Activated naive CD4-positive, alpha-beta T cell treated with anti-CD3 and anti-CD28 coated beads, Interleukin-2, amount 10 ng/mL, durations not matched to agents 7 days and 5 days (primary cell): Measurements from ENCODE around the gene CCDC6.

ENCODE experiments used
- CTCF ChIA-PET: fragments of 350-600 bp; sonication (Branson Sonifier 250); formaldehyde crosslinking; loops from one replicate; lab custom pipeline; 2021; ENCODE audit warnings: antibody characterized with exemption; lab: Charles Lee
- DNase-seq: peaks from one replicate; pipeline ENCODE4 v3.0.0-alpha.2; 2020
- H3K27ac Mint-ChIP-seq: one replicate; pipeline ENCODE4 v1.8.0; 2021; ENCODE audit warnings: mild to moderate bottlenecking, moderate library complexity, mixed read lengths
- H3K27me3 Mint-ChIP-seq: one replicate; pipeline ENCODE4 v1.8.0; 2021; ENCODE audit warnings: mild to moderate bottlenecking, mixed read lengths
- H3K36me3 Mint-ChIP-seq: one replicate; pipeline ENCODE4 v1.8.0; 2021; ENCODE audit warnings: mixed read lengths
- H3K4me1 Mint-ChIP-seq: one replicate; pipeline ENCODE4 v1.8.0; 2021; ENCODE audit warnings: mixed read lengths
- H3K4me3 Mint-ChIP-seq: one replicate; pipeline ENCODE4 v1.8.0; 2021; ENCODE audit warnings: mild to moderate bottlenecking, moderate library complexity, mixed read lengths
- H3K9me3 Mint-ChIP-seq: one replicate; pipeline ENCODE4 v1.8.0; 2021; ENCODE audit warnings: mixed read lengths

The CCDC6 gene

GRCh38 chr10:59844436-59844835 lies 61.9 kb downstream of the CCDC6 start:
- Mint-ChIP-seq H3K9me3 (no peaks in the 10 kb centered on the region), H3K27me3 (no peaks in the 10 kb centered on the region), H3K4me1 (peaks cover 14% of the 10 kb centered on the region), H3K4me3 (no peak overlapping the region), H3K27ac (no peak overlapping the region), H3K36me3 (peaks cover 47% of the 10 kb centered on the region)
- CTCF ChIA-PET: interaction anchor here (0.6 to 1.3 kb wide), 3 partner anchors 11 to 854 kb away, joined by 3 read pairs; no protein-coding TSS in a partner anchor
- DNase-seq: no peak

- Mint-ChIP-seq H3K27ac (no peak overlapping the region), H3K9me3 (no peaks in the 10 kb centered on the region), H3K4me1 (peaks cover 14% of the 10 kb centered on the region), H3K4me3 (no peak overlapping the region), H3K36me3 (peaks cover 44% of the 10 kb centered on the region), H3K27me3 (no peaks in the 10 kb centered on the region)
- no peak for DNase-seq
- CTCF ChIA-PET: interaction anchor here (1.3 kb wide), 1 partner anchor 12 kb away, joined by 3 read pairs; no protein-coding TSS in a partner anchor
Observed at GRCh38 chr10:59843748-59844147, 62.6 kb downstream of the CCDC6 start.

GRCh38 chr10:59839576-59839975 lies 66.8 kb downstream of the CCDC6 start:
- peaks cover 4% of the 10 kb centered on the region for H3K4me1 Mint-ChIP-seq
- no peaks in the 10 kb centered on the region for H3K9me3 Mint-ChIP-seq
- no peak overlapping the region for H3K27ac Mint-ChIP-seq
- H3K4me3 Mint-ChIP-seq: no peak overlapping the region
- H3K36me3 Mint-ChIP-seq: peaks cover 31% of the 10 kb centered on the region
- no peaks in the 10 kb centered on the region for H3K27me3 Mint-ChIP-seq
- DNase-seq: no peak
- CTCF ChIA-PET: interaction anchor here (1.6 kb wide), 1 partner anchor 9 kb away, joined by 4 read pairs; no protein-coding TSS in a partner anchor

GRCh38 chr10:59838085-59838789 lies 68.1 kb downstream of the CCDC6 start:
- Mint-ChIP-seq H3K4me1 (peaks cover 9% of the 10 kb centered on the region), H3K27ac (no peak overlapping the region)
- CTCF ChIA-PET: interaction anchor here (1.2 to 1.6 kb wide), 2 partner anchors 7 to 27 kb away, joined by 4 to 5 read pairs; no protein-coding TSS in a partner anchor

GRCh38 chr10:59833810-59834209 lies 72.5 kb downstream of the CCDC6 start:
- DNase-seq: no peak
- Mint-ChIP-seq H3K4me3 (no peak overlapping the region), H3K9me3 (no peaks in the 10 kb centered on the region), H3K4me1 (peaks cover 19% of the 10 kb centered on the region), H3K36me3 (peaks cover 21% of the 10 kb centered on the region), H3K27ac (no peak overlapping the region), H3K27me3 (no peaks in the 10 kb centered on the region)
- CTCF ChIA-PET: interaction anchor here (1.1 to 2.4 kb wide), 2 partner anchors 72 to 207 kb away, joined by 3 to 6 read pairs; partner anchors contain the start of gene CCDC6

More at GRCh38 chr10:59838085-59838789, 68.1 kb downstream of the CCDC6 start:
- Mint-ChIP-seq H3K9me3 (no peaks in the 10 kb centered on the region), H3K36me3 (peaks cover 21% of the 10 kb centered on the region), H3K4me3 (no peak overlapping the region), H3K27me3 (no peaks in the 10 kb centered on the region)
- no peak for DNase-seq

- peaks cover 19% of the 10 kb centered on the region for H3K4me1 Mint-ChIP-seq
- H3K4me3 Mint-ChIP-seq: no peak overlapping the region
- peak overlapping the region; percentile 14 for H3K27ac Mint-ChIP-seq
- no peaks in the 10 kb centered on the region for H3K9me3 Mint-ChIP-seq
- CTCF ChIA-PET: interaction anchor here (1.0 to 1.5 kb wide), 5 partner anchors 9 to 207 kb away, joined by 3 to 6 read pairs (median 4); no protein-coding TSS in a partner anchor
- DNase-seq: no peak
- peaks cover 20% of the 10 kb centered on the region for H3K36me3 Mint-ChIP-seq
- no peaks in the 10 kb centered on the region for H3K27me3 Mint-ChIP-seq
Observed at GRCh38 chr10:59832506-59832905, 73.8 kb downstream of the CCDC6 start.

- Mint-ChIP-seq H3K4me3 (no peak overlapping the region), H3K27ac (no peak overlapping the region), H3K4me1 (peaks cover 19% of the 10 kb centered on the region), H3K27me3 (no peaks in the 10 kb centered on the region), H3K9me3 (no peaks in the 10 kb centered on the region), H3K36me3 (peaks cover 23% of the 10 kb centered on the region)
- CTCF ChIA-PET: interaction anchor here (1.0 to 1.5 kb wide), 6 partner anchors 8 to 209 kb away, joined by 3 to 6 read pairs (median 4); no protein-coding TSS in a partner anchor
- no peak for DNase-seq
Observed at GRCh38 chr10:59831658-59832503, 74.5 kb downstream of the CCDC6 start.

GRCh38 chr10:59830601-59831259 lies 75.6 kb downstream of the CCDC6 start:
- peaks cover 19% of the 10 kb centered on the region for H3K4me1 Mint-ChIP-seq
- no peaks in the 10 kb centered on the region for H3K9me3 Mint-ChIP-seq
- CTCF ChIA-PET: interaction anchor here (0.7 to 1.4 kb wide), 13 partner anchors 9 to 878 kb away, joined by 3 to 13 read pairs (median 3); partner anchors contain the start of gene CCDC6
- H3K36me3 Mint-ChIP-seq: peaks cover 26% of the 10 kb centered on the region
- H3K4me3 Mint-ChIP-seq: no peak overlapping the region
- H3K27ac Mint-ChIP-seq: no peak overlapping the region
- H3K27me3 Mint-ChIP-seq: no peaks in the 10 kb centered on the region
- peak; percentile 37 for DNase-seq

GRCh38 chr10:59829601-59830000 lies 76.8 kb downstream of the CCDC6 start:
- CTCF ChIA-PET: interaction anchor here (1.1 kb wide), 1 partner anchor 204 kb away, joined by 5 read pairs; no protein-coding TSS in a partner anchor
- no peak overlapping the region for H3K27ac Mint-ChIP-seq
- H3K27me3 Mint-ChIP-seq: no peaks in the 10 kb centered on the region
- DNase-seq: no peak
- H3K9me3 Mint-ChIP-seq: no peaks in the 10 kb centered on the region
- peaks cover 16% of the 10 kb centered on the region for H3K4me1 Mint-ChIP-seq
- H3K36me3 Mint-ChIP-seq: peaks cover 27% of the 10 kb centered on the region
- no peak overlapping the region for H3K4me3 Mint-ChIP-seq

- CTCF ChIA-PET: interaction anchor here (0.5 to 1.4 kb wide), 4 partner anchors 77 to 964 kb away, joined by 3 to 5 read pairs (median 4); partner anchors contain the start of gene CCDC6
- Mint-ChIP-seq H3K36me3 (peaks cover 31% of the 10 kb centered on the region), H3K27me3 (no peaks in the 10 kb centered on the region), H3K4me3 (no peak overlapping the region), H3K9me3 (peaks cover 2% of the 10 kb centered on the region), H3K27ac (no peak overlapping the region), H3K4me1 (peaks cover 15% of the 10 kb centered on the region)
- no peak for DNase-seq
Observed at GRCh38 chr10:59829024-59829423, 77.3 kb downstream of the CCDC6 start.

- Mint-ChIP-seq H3K4me3 (no peak overlapping the region), H3K27ac (no peak overlapping the region), H3K9me3 (peaks cover 2% of the 10 kb centered on the region), H3K36me3 (peaks cover 17% of the 10 kb centered on the region), H3K4me1 (no peaks in the 10 kb centered on the region), H3K27me3 (no peaks in the 10 kb centered on the region)
- CTCF ChIA-PET: interaction anchor here (0.8 to 0.9 kb wide), 2 partner anchors 9 to 40 kb away, joined by 3 read pairs; no protein-coding TSS in a partner anchor
- no peak for DNase-seq
Observed at GRCh38 chr10:59825932-59826331, 80.4 kb downstream of the CCDC6 start.

- H3K4me1 Mint-ChIP-seq: peaks cover 9% of the 10 kb centered on the region
- H3K9me3 Mint-ChIP-seq: peaks cover 2% of the 10 kb centered on the region
- CTCF ChIA-PET: interaction anchor here (1.4 to 1.8 kb wide), 2 partner anchors 8 to 41 kb away, joined by 4 to 6 read pairs; no protein-coding TSS in a partner anchor
- H3K36me3 Mint-ChIP-seq: peaks cover 13% of the 10 kb centered on the region
- no peaks in the 10 kb centered on the region for H3K27me3 Mint-ChIP-seq
- no peak for DNase-seq
- H3K4me3 Mint-ChIP-seq: no peak overlapping the region
- H3K27ac Mint-ChIP-seq: no peak overlapping the region
Observed at GRCh38 chr10:59823751-59824150, 82.6 kb downstream of the CCDC6 start.

- H3K4me1 Mint-ChIP-seq: peaks cover 9% of the 10 kb centered on the region
- no peaks in the 10 kb centered on the region for H3K27me3 Mint-ChIP-seq
- H3K9me3 Mint-ChIP-seq: peaks cover 2% of the 10 kb centered on the region
- CTCF ChIA-PET: interaction anchor here (1.4 to 1.8 kb wide), 2 partner anchors 9 to 42 kb away, joined by 4 to 6 read pairs; no protein-coding TSS in a partner anchor
- DNase-seq: no peak
- H3K4me3 Mint-ChIP-seq: no peak overlapping the region
- no peak overlapping the region for H3K27ac Mint-ChIP-seq
- peaks cover 13% of the 10 kb centered on the region for H3K36me3 Mint-ChIP-seq
Observed at GRCh38 chr10:59823111-59823510, 83.2 kb downstream of the CCDC6 start.
